Calu3 (cell line): Measurements from ENCODE around the gene COL26A1. TPM values are rescaled to one million over a fixed set of nuclear protein-coding genes. Genes with fewer than 3 reads are reported as not detected.

Source experiments
- BruUV-seq: library from RNA; stranded (reverse); fragments of 400-500 nt; replicated peaks from 2 replicates; lab custom pipeline; 2021; lab: Mats Ljungman, UMichigan
- CTCF ChIA-PET: fragments of 300-600 bp; sonication (Branson Sonifier 250); formaldehyde crosslinking; loops from one replicate; lab custom pipeline; 2022; ENCODE audit warnings: antibody characterized with exemption; lab: Charles Lee
- DNase-seq: peaks from one replicate; pipeline ENCODE4 v3.0.0; 2022
- H3K27ac Mint-ChIP-seq: one replicate; pipeline ENCODE4 v1.8.0; 2022; ENCODE audit warnings: mixed read lengths; ENCODE audit not compliant: unreplicated experiment
- H3K27me3 Mint-ChIP-seq: one replicate; pipeline ENCODE4 v1.8.0; 2022; ENCODE audit warnings: mixed read lengths; ENCODE audit not compliant: unreplicated experiment
- H3K36me3 Mint-ChIP-seq: one replicate; pipeline ENCODE4 v1.8.0; 2022; ENCODE audit warnings: mild to moderate bottlenecking, moderate library complexity, mixed read lengths; ENCODE audit not compliant: insufficient read depth, unreplicated experiment
- H3K4me1 Mint-ChIP-seq: one replicate; pipeline ENCODE4 v1.8.0; 2022; ENCODE audit warnings: mild to moderate bottlenecking, low read depth, mixed read lengths; ENCODE audit not compliant: unreplicated experiment
- H3K4me3 Mint-ChIP-seq: one replicate; pipeline ENCODE4 v1.8.0; 2022; ENCODE audit warnings: mild to moderate bottlenecking, low read depth, moderate library complexity, mixed read lengths; ENCODE audit not compliant: unreplicated experiment
- H3K9me3 Mint-ChIP-seq: one replicate; pipeline ENCODE4 v1.8.0; 2022; ENCODE audit warnings: low read depth, mixed read lengths; ENCODE audit not compliant: unreplicated experiment
- CTCF ChIP-seq: fragments of 200-600 bp; IDR thresholded peaks from one replicate; pipeline ENCODE4 v1.8.0; 2022; ENCODE audit warnings: antibody characterized with exemption; ENCODE audit not compliant: unreplicated experiment
- intact Hi-C: fragments of 100-400 bp; cut with micrococcal nuclease; formaldehyde crosslinking; loops from one replicate; pipeline ENCODE4 v1.10.0; 2022; ENCODE audit not compliant: unreplicated experiment
- total RNA-seq: library from RNA; stranded (reverse); gene quantifications from 2 replicates; pipeline ENCODE4 v1.2.3, GENCODE V29; 2022

COL26A1 gene
- total RNA-seq, 1 experiment from 2014 or later, result not detected

GRCh38 chr7:101532400-101533102, 169.9 kb downstream of the COL26A1 start:
- intact Hi-C loops, result no loop called here
- Mint-ChIP-seq H3K9me3 (no peaks in the 10 kb centered on the region), H3K36me3 (no peaks in the 10 kb centered on the region), H3K4me3 (no peak overlapping the region), H3K27ac (no peak overlapping the region), H3K27me3 (peaks cover 54% of the 10 kb centered on the region), H3K4me1 (no peaks in the 10 kb centered on the region)
- CTCF ChIA-PET, result no interaction called here
- DNase-seq, result no peak
- TF ChIP-seq CTCF, result no peak
- no TSS peak for BruUV-seq

GRCh38 chr7:101533103-101533465, 170.4 kb downstream of the COL26A1 start:
- H3K27me3 Mint-ChIP-seq, result peaks cover 54% of the 10 kb centered on the region
- no peak for DNase-seq
- TF ChIP-seq CTCF, result no peak
- H3K4me3 Mint-ChIP-seq, result no peak overlapping the region
- intact Hi-C loops, result no loop called here
- no peaks in the 10 kb centered on the region for H3K4me1 Mint-ChIP-seq
- H3K27ac Mint-ChIP-seq, result no peak overlapping the region
- no TSS peak for BruUV-seq
- no peaks in the 10 kb centered on the region for H3K36me3 Mint-ChIP-seq
- CTCF ChIA-PET, result no interaction called here
- no peaks in the 10 kb centered on the region for H3K9me3 Mint-ChIP-seq

- DNase-seq, result no peak
- Mint-ChIP-seq H3K4me1 (no peaks in the 10 kb centered on the region), H3K27me3 (peaks cover 58% of the 10 kb centered on the region), H3K27ac (no peak overlapping the region), H3K4me3 (no peak overlapping the region), H3K36me3 (no peaks in the 10 kb centered on the region), H3K9me3 (no peaks in the 10 kb centered on the region)
- BruUV-seq, result no TSS peak
- CTCF ChIA-PET, result no interaction called here
- intact Hi-C loops, result no loop called here
- no peak for TF ChIP-seq CTCF
Measured at GRCh38 chr7:101534015-101534803, 171.5 kb downstream of the COL26A1 start.

- CTCF ChIA-PET, result interaction anchor here (0.5 kb wide), 1 partner anchor 234 kb away, joined by 7 read pairs; no protein-coding TSS in a partner anchor
- no peaks in the 10 kb centered on the region for H3K36me3 Mint-ChIP-seq
- H3K4me1 Mint-ChIP-seq, result no peaks in the 10 kb centered on the region
- no peak for TF ChIP-seq CTCF
- peaks cover 54% of the 10 kb centered on the region for H3K27me3 Mint-ChIP-seq
- BruUV-seq, result no TSS peak
- intact Hi-C loops, result no loop called here
- H3K4me3 Mint-ChIP-seq, result no peak overlapping the region
- no peaks in the 10 kb centered on the region for H3K9me3 Mint-ChIP-seq
- no peak for DNase-seq
- no peak overlapping the region for H3K27ac Mint-ChIP-seq
Measured at GRCh38 chr7:101534873-101535272, 172.2 kb downstream of the COL26A1 start.
